Fibroblast of skin of right biceps (primary cell): ENCODE measurements around the gene AIFM3.

Experiments used
- DNase-seq: peaks from one replicate; pipeline ENCODE4 v3.0.0-alpha.2; 2013

AIFM3 gene

GRCh38 chr22:20959578-20960461 is 7.2 kb upstream of the AIFM3 start:
- no peak for DNase-seq

GRCh38 chr22:20960609-20961008 is 6.4 kb upstream of the AIFM3 start:
- no peak for DNase-seq

DNA sequence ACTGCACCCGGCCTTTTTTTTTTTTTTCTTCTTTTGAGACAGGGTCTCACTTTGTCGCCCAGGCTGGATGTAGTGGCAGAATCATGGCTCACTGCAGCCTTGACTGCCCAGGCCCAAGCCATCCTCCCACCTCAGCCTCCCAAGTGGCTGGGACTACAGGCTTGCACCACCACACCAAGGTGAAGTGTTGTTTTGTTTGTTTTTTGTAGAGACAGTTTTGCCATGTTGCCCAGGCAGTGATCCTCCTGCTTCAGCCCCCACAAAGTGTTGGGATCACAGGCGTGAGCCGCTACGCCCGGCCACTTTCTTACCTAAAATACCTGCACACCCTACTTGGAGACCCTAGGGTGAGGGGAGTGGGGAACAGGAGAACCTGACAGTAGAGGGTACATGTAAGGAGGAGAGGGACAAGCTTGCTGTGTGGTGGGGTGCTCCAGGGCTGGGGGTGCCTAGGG is 4.5 kb upstream of the AIFM3 start:
- no peak for DNase-seq

GRCh38 chr22:20963201-20964052 is 3.6 kb upstream of the AIFM3 start:
- DNase-seq: no peak

- DNase-seq: no peak
Measured at GRCh38 chr22:20964090-20964798, 2.8 kb upstream of the AIFM3 start.

- DNase-seq: no peak
Measured at GRCh38 chr22:20964799-20965103, 2.3 kb upstream of the AIFM3 start.

DNA sequence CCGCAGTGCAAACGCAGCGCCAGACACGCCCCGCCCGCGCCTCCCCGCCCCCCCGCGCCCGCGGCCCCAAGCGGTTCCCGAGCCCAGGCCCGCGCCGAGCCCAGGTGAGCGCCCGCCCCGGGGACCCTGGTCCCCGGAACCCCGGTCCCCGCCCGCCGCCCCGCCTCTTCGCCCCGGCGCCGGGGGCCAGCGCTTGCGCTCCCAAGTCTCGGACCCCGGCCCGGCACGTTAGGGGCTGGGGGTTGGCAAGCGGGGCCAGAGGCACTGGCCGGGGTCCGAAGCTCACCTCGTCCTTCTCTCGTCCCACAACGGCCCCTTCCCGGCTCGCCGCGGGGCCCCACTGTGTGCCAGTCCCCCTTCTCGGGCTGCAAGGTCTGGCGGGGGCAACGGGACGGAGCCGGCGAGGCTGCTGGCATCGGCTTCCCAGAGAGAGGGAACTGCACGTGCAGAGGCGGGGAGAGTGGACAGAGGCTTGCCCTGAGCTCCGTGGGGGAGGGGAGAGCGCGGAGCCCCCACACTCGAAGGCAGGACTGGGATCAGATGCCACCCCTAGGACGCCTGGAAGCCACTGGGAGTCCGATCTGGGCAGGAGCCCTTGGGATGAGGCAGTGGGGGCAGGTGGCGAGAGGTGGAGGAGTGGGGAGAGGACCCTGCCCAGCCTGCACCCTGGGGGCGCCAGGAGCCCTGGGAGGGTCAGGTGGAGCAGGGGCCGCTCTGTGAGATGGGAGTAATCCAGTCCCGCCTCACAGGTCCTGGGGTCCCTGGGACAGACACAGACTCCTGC is 1.8 kb upstream of the AIFM3 start:
- DNase-seq: no peak

- no peak for DNase-seq
Measured at GRCh38 chr22:20965888-20966855, 883 bp upstream of the AIFM3 start.

DNA sequence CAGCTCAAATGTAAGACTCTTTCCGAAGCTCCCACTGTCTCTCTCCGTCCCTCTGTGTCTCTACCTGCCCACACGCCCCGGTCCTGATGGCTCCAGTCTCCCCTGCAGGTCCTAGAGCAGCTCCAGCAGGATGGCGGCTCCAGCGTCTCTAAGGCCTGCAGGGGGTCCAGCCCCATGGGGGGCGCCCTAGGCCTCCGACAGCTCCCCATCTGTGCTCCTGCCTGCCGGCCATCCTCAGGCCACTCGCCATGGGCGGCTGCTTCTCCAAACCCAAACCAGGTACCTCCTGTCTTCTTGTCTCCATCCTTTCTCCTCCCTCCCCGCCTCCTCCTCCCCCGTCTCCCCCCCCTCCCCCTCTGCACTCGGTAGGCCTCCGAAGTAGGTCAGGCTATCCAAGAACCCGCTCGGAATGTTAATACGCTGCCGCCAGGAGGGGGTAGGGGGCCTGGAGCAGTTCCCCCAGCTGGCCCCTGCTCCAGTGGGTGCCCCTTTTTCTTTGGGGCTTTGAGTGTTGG is 699 bp downstream of the AIFM3 start:
- no peak for DNase-seq

- DNase-seq: no peak
Measured at GRCh38 chr22:20968281-20968977, 1.4 kb downstream of the AIFM3 start.

GRCh38 chr22:20970939-20971657 is 4.0 kb downstream of the AIFM3 start:
- DNase-seq: no peak

- DNase-seq: peak; percentile 13
Measured at GRCh38 chr22:20972014-20972694, 5.1 kb downstream of the AIFM3 start.

DNA sequence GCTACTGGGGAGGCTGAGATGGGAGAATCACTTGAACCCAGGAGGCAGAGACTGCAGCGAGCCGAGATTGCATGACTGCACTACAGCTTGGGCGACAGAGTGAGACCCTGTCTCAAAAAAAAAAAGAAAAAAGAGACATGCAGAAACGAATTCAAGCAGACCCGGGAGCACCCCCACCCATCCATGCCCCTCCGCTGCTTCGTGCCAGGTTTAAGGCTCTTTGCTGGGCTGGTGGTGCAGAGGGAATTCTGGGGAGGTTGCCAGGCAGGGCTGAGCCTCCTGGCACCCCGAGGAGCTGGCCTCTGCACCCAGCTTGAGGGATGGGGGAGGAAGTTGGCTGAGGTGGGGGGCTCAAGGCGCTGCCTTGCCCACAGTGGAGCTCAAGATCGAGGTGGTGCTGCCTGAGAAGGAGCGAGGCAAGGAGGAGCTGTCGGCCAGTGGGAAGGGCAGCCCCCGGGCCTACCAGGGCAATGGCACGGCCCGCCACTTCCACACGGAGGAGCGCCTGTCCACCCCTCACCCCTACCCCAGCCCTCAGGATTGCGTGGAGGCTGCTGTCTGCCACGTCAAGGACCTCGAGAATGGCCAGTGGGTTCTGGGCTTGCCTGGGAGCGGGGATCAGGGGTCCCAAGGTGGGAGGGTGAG is 6.0 kb downstream of the AIFM3 start:
- DNase-seq: no peak

DNA sequence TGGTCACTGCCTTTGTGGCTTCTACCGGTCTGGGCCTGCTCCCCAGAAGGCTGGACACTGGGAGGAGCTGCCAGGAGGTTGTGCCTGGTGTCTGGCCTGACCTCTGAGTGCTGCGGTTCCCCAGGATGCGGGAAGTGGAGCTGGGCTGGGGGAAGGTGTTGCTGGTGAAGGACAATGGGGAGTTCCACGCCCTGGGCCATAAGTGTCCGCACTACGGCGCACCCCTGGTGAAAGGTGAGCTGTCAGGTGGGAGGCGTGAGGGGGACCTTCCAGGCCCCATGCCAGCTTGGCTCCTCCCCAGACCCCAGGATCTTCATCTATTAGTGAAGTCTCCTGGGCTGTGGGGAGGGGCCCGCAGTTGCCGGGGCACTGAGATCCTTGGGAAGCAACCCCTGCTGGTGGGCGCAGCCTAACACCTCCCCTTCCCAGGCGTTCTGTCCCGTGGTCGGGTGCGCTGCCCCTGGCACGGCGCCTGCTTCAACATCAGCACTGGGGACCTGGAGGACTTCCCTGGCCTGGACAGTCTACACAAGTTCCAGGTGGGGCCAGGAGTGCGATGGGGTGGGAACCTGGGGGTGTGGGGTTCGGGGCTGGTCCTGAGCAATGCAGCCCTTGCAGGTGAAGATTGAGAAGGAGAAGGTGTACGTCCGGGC is 6.7 kb downstream of the AIFM3 start:
- no peak for DNase-seq

- DNase-seq: no peak
Measured at GRCh38 chr22:20974336-20974955, 7.4 kb downstream of the AIFM3 start.

DNA sequence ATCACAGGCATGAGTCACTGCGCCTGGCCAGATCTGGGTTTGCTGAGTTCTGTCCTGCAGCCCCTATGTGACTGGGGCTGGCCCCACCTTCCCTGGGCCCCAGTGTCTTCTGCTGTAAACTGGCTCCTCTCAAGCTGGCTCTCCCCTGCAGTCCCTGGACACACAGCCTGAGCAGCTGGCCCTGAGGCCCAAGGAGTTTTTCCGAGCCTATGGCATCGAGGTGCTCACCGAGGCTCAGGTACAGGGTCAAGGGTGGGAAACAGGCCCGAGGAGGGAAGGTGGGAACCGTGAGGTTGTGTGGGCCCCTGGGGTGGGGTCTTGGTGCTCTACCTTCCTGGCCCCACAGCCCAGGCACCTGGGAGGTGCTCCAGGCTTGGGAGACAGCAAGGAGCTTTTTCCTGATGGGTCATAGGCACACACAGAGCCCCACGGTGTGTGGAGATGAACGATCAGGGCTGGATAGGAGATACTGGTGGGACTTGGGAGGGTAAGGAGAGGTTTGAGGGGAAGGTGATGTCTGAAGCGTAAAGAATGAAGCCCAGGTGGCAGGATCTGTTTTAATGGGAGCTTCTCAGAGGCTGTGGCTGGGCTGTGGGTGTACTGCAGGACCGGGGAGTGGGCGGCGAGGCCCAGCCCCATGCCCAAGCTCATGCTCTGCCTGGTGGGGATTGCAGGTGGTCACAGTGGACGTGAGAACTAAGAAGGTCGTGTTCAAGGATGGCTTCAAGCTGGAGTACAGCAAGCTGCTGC is 8.7 kb downstream of the AIFM3 start:
- no peak for DNase-seq
